ENCODE measurements around the gene HOXD4. TPM values are rescaled to one million over a fixed set of nuclear protein-coding genes. Genes with fewer than 3 reads are reported as not detected.

Gene HOXD4
- total RNA-seq, 2 experiments from 2014 or later, result not detected

DNA sequence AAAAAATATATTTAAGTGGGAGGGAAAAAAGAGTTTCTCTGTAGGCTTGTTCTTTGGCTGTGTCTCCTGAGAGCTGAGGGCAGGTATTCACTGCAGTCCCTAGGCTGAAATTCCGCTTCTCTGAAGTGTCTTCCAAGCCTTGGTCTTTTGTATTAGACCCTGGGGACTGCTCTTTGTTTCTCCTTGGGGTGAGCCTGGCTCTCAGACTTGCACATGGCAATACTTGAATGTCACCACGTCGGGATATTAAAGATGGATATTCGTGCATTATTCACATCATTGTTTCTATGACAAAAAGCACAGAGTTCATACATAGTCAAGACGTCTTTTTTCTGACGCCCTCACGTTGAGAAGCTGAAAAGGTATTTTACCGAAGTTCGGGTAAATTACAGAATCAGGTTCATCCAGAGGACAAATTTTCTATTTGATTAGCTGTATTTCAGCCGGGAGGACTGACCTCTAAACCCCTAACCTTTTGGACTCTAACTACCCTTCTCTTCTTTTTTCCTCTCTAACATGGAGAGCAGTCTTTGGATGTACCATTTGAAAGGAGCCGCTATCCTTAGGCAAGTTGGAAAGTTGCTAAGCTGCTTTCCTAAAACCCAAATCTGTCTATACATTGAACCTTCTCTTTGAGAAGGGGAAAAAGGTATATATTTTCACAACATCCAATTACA is 3.4 kb downstream of the HOXD4 start:
- no peak for DNase-seq

GRCh38 chr2:176155356-176156044 is 4.2 kb downstream of the HOXD4 start:
- no peak overlapping the region for H3K27ac Mint-ChIP-seq
- Histone ChIP-seq H3K4me3 (ENCODE audit: low read length) (no peak overlapping the region), H3K9me3 (ENCODE audit: control insufficient read depth in 1 of 2, insufficient read depth in 1 of 2, low read length in 2 of 2) (peaks cover 0 to 54% of the 10 kb centered on the region in 2 experiments), H3K27ac (ENCODE audit: low read depth in 1 of 2, low read length in 2 of 2) (no peak overlapping the region), H3K27me3 (ENCODE audit: control insufficient read depth in 1 of 2, insufficient read depth in 2 of 2, low read length in 2 of 2) (peaks cover 69 to 96% of the 10 kb centered on the region in 2 experiments), H3K36me3 (ENCODE audit: insufficient read depth, low read length) (no peaks in the 10 kb centered on the region), H3K4me1 (ENCODE audit: insufficient read depth, low read length) (peaks cover 25% of the 10 kb centered on the region)
- H3K36me3 Mint-ChIP-seq (ENCODE audit: low read depth), result no peaks in the 10 kb centered on the region
- DNase-seq (no peak), ATAC-seq (ENCODE audit: poor library complexity) (no peak)
- peaks cover 87% of the 10 kb centered on the region for H3K27me3 Mint-ChIP-seq
- no peaks in the 10 kb centered on the region for H3K9me3 Mint-ChIP-seq
- no peak for TF ChIP-seq CTCF (IDR thresholded peaks at IDR 0.05)
- no peak overlapping the region for H3K4me3 Mint-ChIP-seq
- intact Hi-C loops (cut with DNase I, micrococcal nuclease), result no loop called here
- ChIA-PET CTCF (interaction anchor here (1.0 to 1.2 kb wide), 2 partner anchors 28 to 299 kb away, joined by 3 read pairs; no protein-coding TSS in a partner anchor), POLR2A (no interaction called here)
- peaks cover 16% of the 10 kb centered on the region for H3K4me1 Mint-ChIP-seq (ENCODE audit: low read depth)

More for the DNA sequence above, 3.4 kb downstream of the HOXD4 start:
- ChIA-PET POLR2A (interaction anchor here (1.2 kb wide), 1 partner anchor 14 kb away, joined by 3 read pairs; no protein-coding TSS in a partner anchor), CTCF (interaction anchor here (1.2 kb wide), 1 partner anchor 300 kb away, joined by 3 read pairs; no protein-coding TSS in a partner anchor)
- ATAC-seq (ENCODE audit: poor library complexity), result no peak
- no peak for TF ChIP-seq CTCF (IDR thresholded peaks at IDR 0.05)
- H3K9me3 Mint-ChIP-seq, result no peaks in the 10 kb centered on the region
- intact Hi-C loops (cut with DNase I, micrococcal nuclease), result no loop called here
- no peaks in the 10 kb centered on the region for H3K36me3 ChIP-seq (ENCODE audit: insufficient read depth, low read length)
- H3K9me3 ChIP-seq (ENCODE audit: control insufficient read depth in 1 of 2, insufficient read depth in 1 of 2, low read length in 2 of 2), result peaks cover 0 to 52% of the 10 kb centered on the region in 2 experiments
- peaks cover 18% of the 10 kb centered on the region for H3K4me1 ChIP-seq (ENCODE audit: insufficient read depth, low read length)
- H3K27ac ChIP-seq (ENCODE audit: low read depth in 1 of 2, low read length in 2 of 2), result no peak overlapping the region
- H3K27me3 ChIP-seq (ENCODE audit: control insufficient read depth in 1 of 2, insufficient read depth in 2 of 2, low read length in 2 of 2), result peaks cover 69 to 96% of the 10 kb centered on the region in 2 experiments
- H3K36me3 Mint-ChIP-seq (ENCODE audit: low read depth), result no peaks in the 10 kb centered on the region
- H3K4me3 Mint-ChIP-seq, result no peak overlapping the region
- H3K27me3 Mint-ChIP-seq, result peaks cover 89% of the 10 kb centered on the region
- no peak overlapping the region for H3K4me3 ChIP-seq (ENCODE audit: low read length)
- H3K4me1 Mint-ChIP-seq (ENCODE audit: low read depth), result peaks cover 16% of the 10 kb centered on the region
- H3K27ac Mint-ChIP-seq, result no peak overlapping the region

GRCh38 chr2:176156301-176156806 is 5.0 kb downstream of the HOXD4 start:
- Mint-ChIP-seq H3K27ac (no peak overlapping the region), H3K9me3 (no peaks in the 10 kb centered on the region), H3K36me3 (ENCODE audit: low read depth) (no peaks in the 10 kb centered on the region), H3K27me3 (peaks cover 87% of the 10 kb centered on the region), H3K4me3 (no peak overlapping the region), H3K4me1 (ENCODE audit: low read depth) (peaks cover 16% of the 10 kb centered on the region)
- no peak overlapping the region for H3K27ac ChIP-seq (ENCODE audit: low read depth in 1 of 2, low read length in 2 of 2)
- no peak overlapping the region for H3K4me3 ChIP-seq (ENCODE audit: low read length)
- ChIA-PET CTCF (interaction anchor here (1.0 kb wide), 1 partner anchor 29 kb away, joined by 3 read pairs; no protein-coding TSS in a partner anchor), POLR2A (no interaction called here)
- intact Hi-C loops (cut with DNase I, micrococcal nuclease), result no loop called here
- peaks cover 0 to 53% of the 10 kb centered on the region in 2 experiments for H3K9me3 ChIP-seq (ENCODE audit: control insufficient read depth in 1 of 2, insufficient read depth in 1 of 2, low read length in 2 of 2)
- no peak for DNase-seq
- no peaks in the 10 kb centered on the region for H3K36me3 ChIP-seq (ENCODE audit: insufficient read depth, low read length)
- ATAC-seq (ENCODE audit: poor library complexity), result no peak
- peaks cover 25% of the 10 kb centered on the region for H3K4me1 ChIP-seq (ENCODE audit: insufficient read depth, low read length)
- no peak for TF ChIP-seq CTCF (IDR thresholded peaks at IDR 0.05)
- peaks cover 68 to 96% of the 10 kb centered on the region in 2 experiments for H3K27me3 ChIP-seq (ENCODE audit: control insufficient read depth in 1 of 2, insufficient read depth in 2 of 2, low read length in 2 of 2)
